Measurements from ENCODE around the gene TMEM37. TPM values are rescaled to one million over a fixed set of nuclear protein-coding genes. Genes with fewer than 3 reads are reported as not detected.

Gene TMEM37
- total RNA-seq, 6 experiments from 2014 or later = not detected

DNA sequence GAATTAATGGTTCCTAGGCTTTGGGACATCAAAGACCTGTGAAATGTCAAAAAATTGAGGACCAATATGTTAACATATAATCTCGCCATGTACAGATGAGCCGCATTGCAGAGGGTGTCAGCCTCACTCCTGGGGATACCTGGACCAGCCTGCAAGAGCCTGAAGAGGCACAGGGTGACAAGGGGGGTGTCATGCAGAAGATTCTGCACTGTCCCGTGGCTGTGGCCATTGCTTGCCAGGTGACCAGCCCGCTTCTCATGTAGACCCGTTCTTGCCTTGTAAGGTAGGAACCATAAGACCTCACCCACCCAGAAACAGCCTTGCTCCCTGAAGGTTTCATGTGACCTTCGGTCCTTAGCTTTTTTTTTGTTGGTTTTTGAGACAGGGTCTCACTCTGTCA, 37.5 kb downstream of the TMEM37 start:
- peaks cover 6% of the 10 kb centered on the region; the same call in 1 of the 2 replicates for H3K4me1 Mint-ChIP-seq (ENCODE audit: low read depth)
- H3K4me3 Mint-ChIP-seq = no peak overlapping the region
- TF ChIP-seq CTCF (IDR thresholded peaks at IDR 0.05) = no peak
- no peak overlapping the region for H3K27ac Mint-ChIP-seq
- H3K27me3 Mint-ChIP-seq (ENCODE audit: insufficient read depth) = peaks cover 6% of the 10 kb centered on the region
- H3K36me3 Mint-ChIP-seq (ENCODE audit: low read depth) = no peaks in the 10 kb centered on the region
- no peak for DNase-seq
- no peaks in the 10 kb centered on the region for H3K9me3 Mint-ChIP-seq

DNA sequence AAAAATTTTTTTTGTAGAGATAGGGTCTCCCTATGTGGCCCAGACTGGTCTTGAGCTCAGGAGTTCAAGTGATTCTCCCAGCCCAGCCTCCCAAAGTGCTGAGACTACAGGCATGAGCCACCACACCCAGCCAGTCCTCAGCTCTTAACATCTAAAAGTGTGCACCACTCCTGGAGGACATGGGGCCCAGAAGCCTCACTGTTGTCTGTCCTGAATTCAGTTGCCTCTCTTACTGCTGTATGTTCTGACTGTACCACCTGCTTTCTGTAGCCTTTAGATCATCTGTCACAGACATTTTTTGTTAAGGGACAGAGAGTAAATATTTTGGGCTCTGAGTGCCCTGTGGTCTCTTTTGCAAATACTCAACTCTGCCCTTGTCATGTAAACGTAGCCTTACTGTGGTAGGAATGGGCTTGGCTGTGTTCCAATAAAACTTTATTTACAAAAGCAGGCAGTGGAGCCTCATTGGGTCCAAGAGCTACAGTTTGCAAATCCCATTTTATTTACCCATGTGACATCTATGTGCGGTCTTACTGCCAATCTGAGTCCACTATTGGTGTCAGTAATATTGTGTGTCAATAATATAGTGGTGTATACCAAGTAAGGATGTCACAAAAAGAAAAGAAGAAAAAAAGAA, 38.1 kb downstream of the TMEM37 start:
- no peak overlapping the region for H3K27ac Mint-ChIP-seq
- H3K4me3 Mint-ChIP-seq = no peak overlapping the region
- no peaks in the 10 kb centered on the region for H3K9me3 Mint-ChIP-seq
- DNase-seq = no peak
- H3K27me3 Mint-ChIP-seq (ENCODE audit: insufficient read depth) = peaks cover 6% of the 10 kb centered on the region
- peaks cover 6% of the 10 kb centered on the region; the same call in 1 of the 2 replicates for H3K4me1 Mint-ChIP-seq (ENCODE audit: low read depth)
- H3K36me3 Mint-ChIP-seq (ENCODE audit: low read depth) = no peaks in the 10 kb centered on the region
- no peak for TF ChIP-seq CTCF (IDR thresholded peaks at IDR 0.05)

- no peak for TF ChIP-seq CTCF (IDR thresholded peaks at IDR 0.05)
- no peaks in the 10 kb centered on the region for H3K9me3 Mint-ChIP-seq
- H3K36me3 Mint-ChIP-seq (ENCODE audit: low read depth) = no peaks in the 10 kb centered on the region
- H3K27ac Mint-ChIP-seq = no peak overlapping the region
- no peak overlapping the region for H3K4me3 Mint-ChIP-seq
- peaks cover 6% of the 10 kb centered on the region; the same call in 1 of the 2 replicates for H3K4me1 Mint-ChIP-seq (ENCODE audit: low read depth)
- no peak for DNase-seq
- peaks cover 11% of the 10 kb centered on the region for H3K27me3 Mint-ChIP-seq (ENCODE audit: insufficient read depth)
These were observed 41.1 kb downstream of the TMEM37 start for GRCh38 chr2:119472749-119473148.

DNA sequence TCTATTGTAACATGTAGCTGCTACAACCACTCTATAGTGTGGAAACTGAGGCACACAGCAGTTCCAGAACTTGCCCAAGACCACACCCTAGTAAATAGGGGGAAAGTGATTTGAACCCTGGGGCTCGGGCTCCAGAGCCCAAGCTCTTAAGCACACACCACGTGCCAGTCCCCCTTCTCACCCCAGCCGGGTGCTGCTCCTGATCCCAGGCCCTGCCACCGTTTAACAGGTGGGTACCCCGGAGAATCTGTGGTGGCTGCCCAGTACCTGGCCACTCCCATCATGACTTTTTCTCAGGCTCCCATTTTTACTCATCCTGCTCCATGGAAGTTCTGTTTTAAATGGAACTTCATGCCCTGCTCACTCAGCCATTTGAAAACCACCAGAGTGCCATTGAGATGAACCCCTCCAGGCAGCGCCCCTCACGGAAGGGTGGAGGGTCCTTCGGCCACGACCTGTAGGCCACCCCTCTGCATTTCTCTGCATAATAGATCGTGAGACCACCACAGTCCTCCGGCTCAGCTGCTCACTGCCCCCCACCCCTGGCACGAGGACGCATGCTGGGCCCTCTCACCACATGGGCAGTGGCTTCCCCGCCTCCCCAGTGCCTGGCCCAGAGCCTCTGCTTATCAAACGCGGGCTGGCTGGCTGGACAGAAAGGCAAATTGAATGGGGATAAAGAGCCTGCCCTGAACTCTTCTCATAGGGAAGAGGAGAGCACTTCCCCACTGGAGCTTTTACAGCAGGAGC, 42.1 kb downstream of the TMEM37 start:
- Mint-ChIP-seq H3K27ac (no peak overlapping the region), H3K4me3 (no peak overlapping the region), H3K36me3 (ENCODE audit: low read depth) (no peaks in the 10 kb centered on the region), H3K4me1 (ENCODE audit: low read depth) (peaks cover 2% of the 10 kb centered on the region; the same call in 1 of the 2 replicates), H3K27me3 (ENCODE audit: insufficient read depth) (peaks cover 20% of the 10 kb centered on the region), H3K9me3 (no peaks in the 10 kb centered on the region)
- TF ChIP-seq CTCF (IDR thresholded peaks at IDR 0.05) = no peak
- DNase-seq = no peak

DNA sequence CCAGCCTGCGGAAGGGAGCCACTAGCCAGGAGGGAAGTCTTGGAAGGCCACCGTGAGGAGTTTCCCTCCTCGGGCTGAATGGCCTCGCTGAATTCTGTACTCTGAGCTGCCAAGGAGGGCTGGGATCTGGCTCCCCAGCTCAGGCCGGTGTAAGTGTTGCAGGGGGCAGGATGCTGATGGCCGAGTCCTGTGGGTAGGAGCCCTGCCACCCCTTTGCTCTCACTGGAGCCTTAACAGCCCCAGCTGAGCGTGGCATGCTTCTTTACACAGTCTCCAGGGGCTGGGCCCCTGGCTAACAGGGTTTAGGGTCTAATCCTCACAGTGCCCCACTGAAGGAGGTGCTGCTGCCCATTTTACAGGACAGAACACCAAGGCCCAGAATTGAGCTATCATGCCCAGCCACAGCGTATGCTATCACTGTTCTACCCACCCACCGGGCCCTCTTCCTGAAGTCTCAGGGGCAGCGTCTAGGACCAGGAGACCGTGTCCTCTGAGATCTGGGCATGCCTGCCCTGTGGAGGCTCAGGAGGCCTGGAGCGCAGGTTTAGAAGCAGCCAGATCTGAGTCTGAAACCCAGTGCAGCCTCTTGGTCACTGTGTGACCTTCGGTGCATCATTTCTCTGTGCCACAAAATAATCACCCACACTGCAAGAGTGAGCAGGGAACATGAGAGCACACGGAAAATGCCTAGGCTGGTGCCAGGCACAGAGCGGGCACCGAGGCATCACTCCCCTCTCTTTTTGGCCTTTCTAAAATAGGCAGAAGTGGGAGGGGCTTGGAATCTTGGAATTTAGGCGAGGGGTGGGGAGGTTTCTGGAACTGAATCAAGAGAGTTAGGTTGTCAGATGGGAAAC, 42.9 kb downstream of the TMEM37 start:
- Mint-ChIP-seq H3K36me3 (ENCODE audit: low read depth) (no peaks in the 10 kb centered on the region), H3K4me3 (no peak overlapping the region), H3K27ac (no peak overlapping the region), H3K4me1 (ENCODE audit: low read depth) (no peaks in the 10 kb centered on the region), H3K27me3 (ENCODE audit: insufficient read depth) (peaks cover 20% of the 10 kb centered on the region), H3K9me3 (no peaks in the 10 kb centered on the region)
- DNase-seq = no peak
- TF ChIP-seq CTCF (IDR thresholded peaks at IDR 0.05) = no peak
